Fibroblast of skin of back (primary cell): ENCODE results near the gene PDSS2.

ENCODE experiments used
- DNase-seq: peaks from one replicate; pipeline ENCODE4 v3.0.0-alpha.2; 2013

Gene PDSS2

DNA sequence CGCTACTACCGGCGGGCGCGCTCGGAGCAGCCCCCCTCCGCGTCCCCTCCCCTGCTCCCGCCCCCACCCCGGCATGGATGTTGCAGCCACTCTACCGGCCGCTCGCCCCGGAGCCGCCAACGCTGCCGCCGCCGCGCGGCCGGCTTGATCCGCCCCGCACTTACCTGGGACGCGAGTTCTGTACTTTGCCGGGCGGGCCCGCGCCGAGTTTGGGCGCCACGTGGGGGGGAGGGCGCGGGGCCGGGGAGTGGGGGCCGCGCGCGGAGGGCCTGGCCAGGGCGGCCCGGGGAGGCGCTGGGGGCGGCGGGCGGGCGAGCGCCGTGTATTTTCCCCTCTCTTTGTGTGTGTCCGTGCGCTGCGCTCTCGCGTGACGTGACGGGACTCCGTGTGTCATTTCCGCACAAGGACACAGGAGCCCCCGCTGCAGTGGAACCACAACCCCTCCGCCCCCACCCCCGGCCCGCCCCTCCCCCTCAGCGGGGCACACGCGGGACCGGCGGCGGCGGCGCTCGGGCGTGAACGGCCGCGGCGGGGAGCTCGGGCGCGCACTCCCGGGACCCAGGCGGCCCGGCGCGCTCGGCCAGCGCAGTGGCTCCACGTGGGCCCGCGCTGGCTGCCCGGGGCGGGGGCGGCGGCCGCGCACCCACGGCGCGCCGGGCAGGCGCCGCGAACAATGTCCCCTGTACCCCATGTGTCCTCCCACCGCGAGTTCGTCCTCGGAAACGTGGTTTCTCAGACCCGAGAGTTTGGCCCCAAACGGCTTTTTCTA is 344.3 kb downstream of the PDSS2 start, which contains the start of gene BEND3:
TSS of gene BEND3 (minus strand) at position 590 of the 769 bp plus-strand sequence. CDS start 16,230 bp downstream, outside the sequence.
- DNase-seq = peak; percentile 29

DNA sequence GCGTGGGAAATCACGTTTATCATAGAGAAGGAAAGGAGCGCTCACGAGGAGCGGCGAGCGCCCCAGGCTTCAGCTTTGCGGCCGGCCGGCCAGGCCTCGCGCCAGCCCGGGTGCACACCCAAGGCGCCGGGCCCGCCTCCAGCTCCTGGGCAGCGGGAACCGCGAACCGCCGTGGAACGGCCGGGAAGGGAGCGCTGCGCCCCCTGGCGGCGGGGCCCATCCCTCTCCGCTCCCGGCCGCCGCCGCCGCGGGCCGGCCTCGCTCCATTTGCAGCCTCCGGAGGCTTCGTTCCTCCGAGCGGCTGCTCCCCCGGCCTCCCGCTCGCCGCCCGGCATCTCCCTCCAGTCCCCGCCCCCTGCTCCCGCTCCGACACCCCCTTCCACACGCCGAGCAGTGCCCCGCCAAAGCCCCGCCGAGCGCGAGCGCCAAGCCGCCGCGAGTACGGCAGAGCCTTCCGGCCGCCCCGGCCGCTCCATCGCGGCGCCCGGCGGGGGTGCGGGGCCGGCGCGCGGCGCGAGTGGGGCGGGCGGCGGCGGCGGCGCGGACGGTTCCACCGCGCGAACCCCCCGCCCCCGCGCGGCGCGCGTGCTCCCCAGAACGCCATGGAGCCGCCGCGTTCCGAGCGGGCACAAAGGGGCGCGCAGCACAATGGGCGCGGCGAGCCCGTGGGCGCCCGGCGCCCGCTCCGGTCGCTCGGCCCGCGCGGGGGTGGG is 345.0 kb downstream of the PDSS2 start:
- DNase-seq = peak; percentile 86

DNA sequence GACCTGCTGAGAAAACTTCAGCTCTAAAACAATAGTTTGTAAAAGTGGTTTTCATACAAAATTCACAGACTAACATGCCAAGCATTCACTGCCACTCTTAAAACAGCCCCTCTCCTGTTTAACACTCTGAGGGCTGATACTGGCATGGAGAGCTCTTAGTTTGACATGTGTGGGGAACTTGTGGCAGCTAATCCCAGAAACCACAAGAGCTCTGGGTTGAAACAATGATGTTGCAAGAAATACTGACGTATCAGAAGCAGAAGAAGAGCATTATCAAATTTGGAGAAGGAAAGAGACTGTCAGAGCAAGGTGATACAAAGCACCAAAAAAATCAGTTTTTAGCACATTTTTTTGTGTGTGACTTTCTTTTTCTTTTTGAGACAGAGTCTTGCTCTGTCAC is 349.2 kb downstream of the PDSS2 start:
- DNase-seq = no peak

DNA sequence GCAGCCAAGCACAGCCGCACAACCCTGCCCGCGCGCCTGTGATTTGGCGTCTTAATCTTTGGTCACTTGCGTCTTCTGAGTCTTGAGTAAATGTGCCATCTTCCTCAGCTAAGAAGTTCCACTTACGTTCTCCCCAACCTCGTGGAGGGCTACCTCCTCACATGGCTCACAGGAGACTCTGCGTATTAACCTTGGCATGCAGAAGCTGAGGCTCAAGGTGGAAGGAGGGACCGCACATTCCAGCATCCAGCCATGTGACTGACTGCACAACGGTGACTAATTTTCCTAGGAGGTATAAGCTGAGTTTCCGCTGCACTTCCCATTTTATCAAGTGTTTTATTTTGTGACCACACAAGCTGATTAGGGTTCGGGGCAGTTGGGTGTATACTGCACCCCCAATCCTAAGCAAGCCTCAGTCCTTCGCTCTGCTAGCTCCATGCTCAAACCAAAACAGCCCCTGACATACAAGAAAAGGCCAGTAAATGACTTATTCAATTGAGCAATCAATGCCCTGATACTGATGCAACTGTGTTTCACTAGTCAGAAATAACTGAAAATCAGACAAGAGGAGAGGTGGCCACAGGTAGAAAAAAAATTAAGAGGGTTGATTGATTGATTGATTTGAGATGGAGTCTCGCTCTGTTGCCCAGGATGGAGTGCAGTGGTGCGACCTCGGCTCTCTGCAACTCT is 351.0 kb downstream of the PDSS2 start:
- DNase-seq = no peak

DNA sequence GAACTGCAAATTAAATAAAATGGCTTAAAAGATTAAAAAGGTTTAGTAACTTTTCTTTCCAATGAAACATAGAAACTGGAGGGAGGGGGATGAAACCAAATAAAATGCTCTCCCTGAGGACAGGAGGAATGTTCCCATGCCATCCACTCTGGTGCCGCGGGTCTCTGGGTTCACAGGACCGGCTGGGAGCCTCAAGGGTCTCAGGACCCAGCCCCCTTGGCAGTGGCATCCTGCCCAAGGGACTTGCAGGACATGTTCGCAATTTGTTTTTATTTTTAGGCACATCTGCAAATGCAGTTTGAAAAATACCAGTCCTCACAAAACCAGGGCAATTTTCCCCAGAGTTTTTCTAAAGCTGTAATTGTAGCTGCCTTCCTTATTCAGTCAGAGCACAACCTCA is 351.6 kb downstream of the PDSS2 start:
- DNase-seq = no peak

DNA sequence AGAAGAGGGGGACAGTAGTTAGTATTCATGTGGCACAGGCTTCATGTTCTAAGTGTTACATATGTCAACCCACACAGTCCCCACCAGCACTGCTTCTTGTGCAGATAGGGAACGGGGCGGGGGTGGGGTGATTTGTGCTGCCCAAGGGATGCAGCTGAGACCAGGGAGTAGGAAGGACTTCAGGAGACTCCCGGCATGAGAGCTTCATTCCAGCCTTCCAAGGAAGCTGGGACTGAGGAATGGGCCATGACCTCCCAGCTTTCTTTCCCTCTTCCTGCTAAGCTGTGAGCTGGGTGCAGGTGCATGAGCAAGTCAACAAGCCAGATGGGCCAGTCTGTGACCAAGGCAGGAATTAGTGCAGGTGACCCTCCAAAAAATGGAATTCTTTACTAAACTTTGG is 353.2 kb downstream of the PDSS2 start:
- no peak for DNase-seq

DNA sequence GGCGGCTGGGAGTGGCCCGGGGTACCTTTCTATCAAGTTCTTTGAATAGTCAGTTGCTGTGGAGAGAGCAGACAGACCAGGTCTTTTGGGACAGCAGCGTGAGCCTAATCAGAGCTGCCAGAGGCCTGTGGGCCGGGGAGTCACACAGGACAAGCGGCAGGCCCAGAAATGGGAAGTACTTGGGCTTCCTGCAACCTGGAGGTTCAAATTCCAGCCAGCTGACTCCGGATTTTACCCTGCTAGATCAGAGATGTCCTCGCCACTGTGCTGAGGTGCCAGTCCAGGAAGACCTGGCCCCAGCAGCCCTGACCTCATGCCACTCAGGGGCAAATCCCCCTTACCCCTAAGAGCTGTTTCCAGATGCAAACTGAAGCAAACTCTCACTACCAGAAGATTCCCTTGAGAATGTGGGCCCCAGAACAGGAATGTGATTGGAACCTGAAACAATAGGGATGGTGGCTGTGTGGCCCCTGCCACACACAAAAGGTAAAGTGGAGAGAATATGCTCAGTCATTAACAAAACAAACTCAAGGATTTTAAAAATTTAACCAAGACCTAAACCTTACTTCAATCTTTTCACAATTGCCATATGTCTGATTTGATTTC is 353.8 kb downstream of the PDSS2 start:
- DNase-seq = no peak

DNA sequence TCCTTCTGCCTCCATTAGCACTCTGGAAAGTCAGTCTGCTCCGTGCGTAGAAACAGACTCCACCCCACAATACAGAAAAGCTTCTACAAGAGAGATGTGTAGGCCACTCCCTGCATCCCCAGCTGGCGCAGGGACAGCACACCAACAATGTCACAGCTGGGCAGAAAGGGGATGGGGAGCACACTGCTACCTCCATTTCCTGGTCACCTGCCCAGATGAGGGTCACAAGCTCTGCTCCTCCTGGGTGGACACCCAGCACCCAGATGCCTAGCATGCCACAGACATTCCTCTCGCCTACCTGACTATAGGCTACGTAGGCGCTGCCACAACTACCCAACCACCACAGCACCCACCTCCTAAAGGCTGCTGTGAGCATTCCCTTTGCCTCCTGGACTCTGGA is 356.3 kb downstream of the PDSS2 start:
- no peak for DNase-seq
